GM23338 (cell line): Measurements from ENCODE around the gene SCTR.

Experiments used
- CREB1 ChIP-seq: fragments of 250-450 bp; sonication (Bioruptor Pico); IDR thresholded peaks from 2 replicates; pipeline ENCODE4 v1.5.0; 2020; ENCODE audit warnings: low read depth, mild to moderate bottlenecking, moderate library complexity
- CTCF ChIP-seq, 2 experiments: fragments of 200-600 bp in 1 of 2; sonication (generic) in 1 of 2; conservative IDR thresholded peaks; 2 replicates each; pipeline versions ENCODE4 v1.5.1 to v1.6.1; 2016 to 2017; ENCODE audit warnings: antibody characterized with exemption in 2 of 2, low read depth in 2 of 2, mild to moderate bottlenecking in 2 of 2, moderate library complexity in 1 of 2
- ETS1 ChIP-seq: IDR thresholded peaks from 2 replicates; pipeline ENCODE4 v1.6.1; 2016; ENCODE audit warnings: antibody characterized with exemption
- EZH2 ChIP-seq: fragments of 200-600 bp; sonication (generic); IDR thresholded peaks from one replicate; pipeline ENCODE4 v1.8.0; 2017; ENCODE audit warnings: antibody characterized with exemption, mild to moderate bottlenecking, low read depth; ENCODE audit not compliant: unreplicated experiment
- EZH2phosphoT487 ChIP-seq: fragments of 200-600 bp; sonication (generic); IDR thresholded peaks from one replicate; pipeline ENCODE4 v1.8.1; 2018; ENCODE audit warnings: antibody characterized with exemption; ENCODE audit not compliant: unreplicated experiment
- JUNB ChIP-seq: IDR thresholded peaks from one replicate; pipeline ENCODE4 v1.6.1; 2016; ENCODE audit warnings: antibody characterized with exemption; ENCODE audit not compliant: unreplicated experiment
- NANOG ChIP-seq: IDR thresholded peaks from 2 replicates; pipeline ENCODE4 v1.6.1; 2016; ENCODE audit warnings: antibody characterized with exemption, borderline replicate concordance
- POLR2AphosphoS5 ChIP-seq: IDR thresholded peaks from 2 replicates; pipeline ENCODE4 v1.6.1; 2016; ENCODE audit warnings: antibody characterized with exemption, low read depth
- REST ChIP-seq: IDR thresholded peaks from one replicate; pipeline ENCODE4 v1.6.1; 2018; ENCODE audit warnings: antibody characterized with exemption; ENCODE audit not compliant: unreplicated experiment
- ZNF114 ChIP-seq: fragments of 250-450 bp; sonication (Bioruptor Pico); IDR thresholded peaks from 2 replicates; pipeline ENCODE4 v1.5.0; 2020; ENCODE audit warnings: mild to moderate bottlenecking, moderate library complexity
- ZNF462 ChIP-seq: fragments of 250-450 bp; sonication (Bioruptor Pico); IDR thresholded peaks from 2 replicates; pipeline ENCODE4 v1.5.0; 2020; ENCODE audit warnings: mild to moderate bottlenecking, moderate library complexity

GRCh38 chr2:119469131-119469530, 55.2 kb downstream of the SCTR start:
- no peak for TF ChIP-seq CTCF (conservative IDR thresholded peaks at IDR 0.05; ENCODE audit: low read depth in 2 of 2)
- TF ChIP-seq REST = no peak
- TF ChIP-seq POLR2AphosphoS5 = no peak
- no peak for TF ChIP-seq CREB1
- no peak for TF ChIP-seq ETS1
- no peak for TF ChIP-seq EZH2
- no peak for TF ChIP-seq EZH2phosphoT487
- no peak for TF ChIP-seq NANOG
- no peak for TF ChIP-seq JUNB
- no peak for TF ChIP-seq ZNF114 (CRISPR knock-in tag)
- TF ChIP-seq ZNF462 (CRISPR knock-in tag) = no peak
